Activated CD8-positive, alpha-beta memory T cell treated with anti-CD3 and anti-CD28 coated beads for 4 hours (primary cell): ENCODE measurements around the gene DBT.
A peak's percentile ranks its signal among the peaks of the same experiment; 100 is the strongest.
"Not testable (repeated sequence)": the region's sequence is repeated elsewhere in the genome, so short reads cannot be mapped to it uniquely, and the experiment has no call there.

Source experiments
- DNase-seq, 2 donors: peaks; one replicate each; pipeline ENCODE4 v3.0.0-alpha.2; 2020; ENCODE audit warnings: low read depth in 2 of 2

Gene DBT

GRCh38 chr1:100249537-100250257 is at the start of gene DBT:
Gene DBT (minus strand): TSS chr1:100249834. CDS start chr1:100249820, 14 bp downstream.
- DNase-seq = peak; percentile 76 to 85

- no peak for DNase-seq
Measured at GRCh38 chr1:100298512-100298911, 48.9 kb upstream of the DBT start.

- DNase-seq = not testable (repeated sequence)
Measured at GRCh38 chr1:100296997-100297396, 47.4 kb upstream of the DBT start.

- DNase-seq = no peak
Measured at GRCh38 chr1:100296140-100296539, 46.5 kb upstream of the DBT start.

GRCh38 chr1:100292711-100293110 is 43.1 kb upstream of the DBT start:
- no peak for DNase-seq

- DNase-seq = no peak
Measured at GRCh38 chr1:100290291-100290690, 40.7 kb upstream of the DBT start.

- DNase-seq = no peak
Measured at GRCh38 chr1:100287162-100287561, 37.5 kb upstream of the DBT start.

- no peak for DNase-seq
Measured at GRCh38 chr1:100284591-100284990, 35.0 kb upstream of the DBT start.

GRCh38 chr1:100279954-100280682 is 30.5 kb upstream of the DBT start:
- no peak for DNase-seq

- DNase-seq = no peak
Measured at GRCh38 chr1:100279358-100279923, 29.8 kb upstream of the DBT start.

- no peak for DNase-seq
Measured at GRCh38 chr1:100277866-100278265, 28.2 kb upstream of the DBT start.

GRCh38 chr1:100268202-100268601 is 18.6 kb upstream of the DBT start:
- DNase-seq = no peak

GRCh38 chr1:100267284-100267683 is 17.6 kb upstream of the DBT start:
- no peak for DNase-seq

- no peak for DNase-seq
Measured at GRCh38 chr1:100266741-100267140, 17.1 kb upstream of the DBT start.

- peak; percentile 91 for DNase-seq
Measured at GRCh38 chr1:100265931-100266740, 16.5 kb upstream of the DBT start, which contains the start of gene RTCA. Gene RTCA (plus strand): TSS chr1:100266216. CDS start chr1:100266376, 160 bp downstream.

- DNase-seq = no peak
Measured at GRCh38 chr1:100265562-100265930, 15.9 kb upstream of the DBT start.

GRCh38 chr1:100264081-100264480 is 14.4 kb upstream of the DBT start:
- not testable (repeated sequence) for DNase-seq

- no peak for DNase-seq
Measured at GRCh38 chr1:100261686-100262085, 12.1 kb upstream of the DBT start.

GRCh38 chr1:100258427-100258826 is 8.8 kb upstream of the DBT start:
- not testable (repeated sequence) for DNase-seq

- DNase-seq = not testable (repeated sequence)
Measured at GRCh38 chr1:100256273-100256672, 6.6 kb upstream of the DBT start.

GRCh38 chr1:100253552-100253951 is 3.9 kb upstream of the DBT start:
- DNase-seq = no peak

GRCh38 chr1:100252901-100253300 is 3.3 kb upstream of the DBT start:
- DNase-seq = no peak
